Measurements from ENCODE around the gene APOBEC3B. TPM values are rescaled to one million over a fixed set of nuclear protein-coding genes. Genes with fewer than 3 reads are reported as not detected.
A peak's percentile ranks its signal among the peaks of the same experiment; 100 is the strongest.
"Not testable (repeated sequence)": the region's sequence is repeated elsewhere in the genome, so short reads cannot be mapped to it uniquely, and the experiment has no call there.

Gene APOBEC3B
- total RNA-seq, 4 donors from 2014 or later = 1.1 to 2.7 (median 1.9) TPM; not detected in 1

DNA sequence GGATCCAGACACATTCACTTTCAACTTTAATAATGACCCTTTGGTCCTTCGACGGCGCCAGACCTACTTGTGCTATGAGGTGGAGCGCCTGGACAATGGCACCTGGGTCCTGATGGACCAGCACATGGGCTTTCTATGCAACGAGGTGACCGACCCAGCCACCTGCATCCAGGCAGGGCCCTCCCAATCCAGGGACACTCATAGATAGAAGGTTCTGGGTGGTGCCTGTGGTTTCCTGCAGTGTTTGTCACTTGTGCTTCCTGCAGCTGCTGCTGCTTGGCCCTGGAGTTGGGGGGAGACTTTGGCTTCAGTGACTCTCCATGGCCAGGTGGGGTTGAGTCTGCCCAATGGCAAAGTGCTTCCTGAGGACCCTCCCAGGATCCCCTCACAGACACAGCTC lies 7.3 kb downstream of the APOBEC3B start:
- H3K27me3 ChIP-seq = no peaks in the 10 kb centered on the region
- no peak for TF ChIP-seq CTCF (IDR thresholded peaks at IDR 0.05)
- TF ChIP-seq POLR2A (IDR thresholded peaks at IDR 0.05) = no peak
- peaks cover 0 to 5% (median 0%) of the 10 kb centered on the region in 4 donors for H3K4me1 ChIP-seq
- H3K4me3 ChIP-seq = no peak overlapping the region
- no peak for DNase-seq
- H3K36me3 ChIP-seq = no peaks in the 10 kb centered on the region
- H3K27ac ChIP-seq = no peak overlapping the region
- no peaks in the 10 kb centered on the region for H3K9me3 ChIP-seq

DNA sequence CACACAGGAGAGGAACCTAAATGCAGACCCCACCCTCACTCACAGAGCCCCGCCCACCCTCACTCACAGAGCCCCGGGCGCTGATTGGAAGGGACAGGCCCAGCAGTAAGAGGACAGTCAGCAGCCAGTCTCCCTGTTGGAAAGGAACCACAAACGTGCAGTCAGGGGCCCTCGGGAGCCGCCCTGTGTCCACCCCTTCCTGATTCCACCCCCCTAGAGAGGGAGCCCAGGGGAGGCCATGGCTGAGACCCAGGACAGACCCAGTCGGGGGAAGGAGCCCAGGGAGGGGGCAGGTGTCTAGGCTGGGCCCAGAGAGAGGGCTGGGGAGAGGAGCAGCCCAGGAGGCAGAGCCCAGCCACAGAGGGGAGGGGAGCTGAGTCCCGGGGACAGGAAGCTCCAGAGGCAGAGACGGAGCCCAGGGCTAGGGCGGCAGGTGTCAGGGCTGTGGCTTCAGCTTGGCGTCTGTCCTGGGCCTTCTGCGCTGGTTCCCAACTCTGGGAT lies 10.8 kb downstream of the APOBEC3B start:
- H3K36me3 ChIP-seq, H3K4me3 ChIP-seq, DNase-seq, H3K9me3 ChIP-seq, H3K4me1 ChIP-seq, H3K27me3 ChIP-seq, H3K27ac ChIP-seq: not testable (repeated sequence)

DNA sequence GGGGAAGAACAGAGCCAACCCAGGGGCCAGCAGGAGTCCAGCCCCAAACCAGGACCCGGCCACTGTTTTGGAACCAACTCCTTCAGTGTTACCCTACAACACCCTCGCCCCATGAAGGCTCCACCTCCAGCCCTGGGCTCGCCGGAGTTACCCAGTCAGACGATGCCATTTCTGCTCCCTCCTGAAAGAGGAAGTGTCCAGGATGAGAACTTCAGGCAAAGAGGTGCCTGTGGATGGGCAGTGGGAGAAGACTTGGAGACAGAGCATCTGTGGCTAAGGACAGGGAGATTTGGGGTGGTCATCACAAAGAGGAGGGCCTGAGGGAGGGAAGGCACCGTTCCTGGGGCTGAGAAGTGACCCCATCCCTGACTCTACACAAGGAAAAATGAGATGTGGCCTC lies 14.0 kb downstream of the APOBEC3B start:
- no peaks in the 10 kb centered on the region for H3K36me3 ChIP-seq
- DNase-seq = no peak
- H3K9me3 ChIP-seq = peaks cover 0 to 5% (median 0%) of the 10 kb centered on the region in 4 donors
- H3K4me1 ChIP-seq = no peaks in the 10 kb centered on the region
- no peaks in the 10 kb centered on the region for H3K27me3 ChIP-seq
- TF ChIP-seq CTCF (IDR thresholded peaks at IDR 0.05) = no peak
- no peak for TF ChIP-seq POLR2A (IDR thresholded peaks at IDR 0.05)
- H3K4me3 ChIP-seq = no peak overlapping the region
- H3K27ac ChIP-seq = no peak overlapping the region

- H3K4me3 ChIP-seq = no peak overlapping the region
- no peaks in the 10 kb centered on the region for H3K27me3 ChIP-seq
- no peak overlapping the region for H3K27ac ChIP-seq
- H3K4me1 ChIP-seq = no peaks in the 10 kb centered on the region
- peaks cover 0 to 5% (median 0%) of the 10 kb centered on the region in 4 donors for H3K9me3 ChIP-seq
- H3K36me3 ChIP-seq = no peaks in the 10 kb centered on the region
- no peak for TF ChIP-seq POLR2A (IDR thresholded peaks at IDR 0.05)
- no peak for TF ChIP-seq CTCF (IDR thresholded peaks at IDR 0.05)
- DNase-seq = no peak
Observed at GRCh38 chr22:38997518-38997917, 15.4 kb downstream of the APOBEC3B start.

DNA sequence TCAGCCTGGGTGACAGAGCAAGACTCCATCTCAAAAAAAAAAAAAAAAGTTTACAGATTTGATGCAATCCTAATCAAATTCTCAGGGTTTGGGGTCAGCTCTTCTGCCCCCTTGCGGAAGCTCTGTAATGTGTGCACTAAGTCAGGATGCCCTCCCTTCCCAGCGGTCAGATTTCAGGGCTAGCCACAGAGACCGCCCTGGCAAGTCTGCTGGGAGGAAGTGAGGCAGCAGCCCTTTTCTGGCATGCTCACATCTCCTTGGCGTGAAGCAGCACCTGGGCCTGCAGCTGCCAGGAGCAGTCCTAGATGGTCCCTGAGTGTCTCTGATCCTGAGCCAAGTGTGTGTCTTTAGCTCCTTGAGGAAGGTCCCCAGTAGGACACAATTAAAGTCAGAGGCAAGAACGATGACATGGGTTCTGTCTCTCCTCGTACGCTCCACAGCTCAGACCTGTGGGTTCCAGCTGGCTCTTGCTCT lies 21.1 kb downstream of the APOBEC3B start:
- no peak overlapping the region for H3K27ac ChIP-seq

DNA sequence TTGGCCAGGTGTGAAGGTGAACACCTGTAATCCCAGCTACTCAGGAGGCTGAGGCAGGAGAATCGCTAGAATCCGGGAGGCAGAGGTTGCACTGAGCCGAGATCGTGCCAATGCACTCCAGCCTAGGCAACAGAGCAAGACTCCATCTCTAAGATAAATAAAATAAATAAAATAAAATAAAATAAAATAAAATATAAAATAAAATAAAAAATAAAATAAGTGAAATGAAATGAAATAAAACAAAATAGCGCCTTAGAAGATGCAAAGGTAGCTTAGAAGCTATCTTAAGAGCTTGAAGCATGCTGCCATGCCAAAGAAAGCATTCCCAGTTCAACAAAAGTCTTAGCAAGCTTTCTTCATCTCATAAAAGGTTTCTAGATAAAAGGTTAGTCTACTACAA lies 25.0 kb downstream of the APOBEC3B start:
- H3K4me1 ChIP-seq = no peaks in the 10 kb centered on the region
- TF ChIP-seq POLR2A (IDR thresholded peaks at IDR 0.05) (no peak), CTCF (IDR thresholded peaks at IDR 0.05) (no peak)
- no peak overlapping the region for H3K27ac ChIP-seq
- H3K4me3 ChIP-seq = no peak overlapping the region
- H3K36me3 ChIP-seq = no peaks in the 10 kb centered on the region
- H3K27me3 ChIP-seq = no peaks in the 10 kb centered on the region
- no peaks in the 10 kb centered on the region for H3K9me3 ChIP-seq
- no peak for DNase-seq

More for the DNA sequence above, 21.1 kb downstream of the APOBEC3B start:
- DNase-seq = peak; percentile 63 to 91 (median 79)
- Histone ChIP-seq H3K27me3 (no peaks in the 10 kb centered on the region), H3K36me3 (no peaks in the 10 kb centered on the region), H3K9me3 (peaks cover 0 to 2% (median 0%) of the 10 kb centered on the region in 4 donors), H3K4me1 (no peaks in the 10 kb centered on the region), H3K4me3 (no peak overlapping the region)
- TF ChIP-seq POLR2A (IDR thresholded peaks at IDR 0.05) (no peak), CTCF (IDR thresholded peaks at IDR 0.05) (peak; percentile 51 to 73 (median 71))

DNA sequence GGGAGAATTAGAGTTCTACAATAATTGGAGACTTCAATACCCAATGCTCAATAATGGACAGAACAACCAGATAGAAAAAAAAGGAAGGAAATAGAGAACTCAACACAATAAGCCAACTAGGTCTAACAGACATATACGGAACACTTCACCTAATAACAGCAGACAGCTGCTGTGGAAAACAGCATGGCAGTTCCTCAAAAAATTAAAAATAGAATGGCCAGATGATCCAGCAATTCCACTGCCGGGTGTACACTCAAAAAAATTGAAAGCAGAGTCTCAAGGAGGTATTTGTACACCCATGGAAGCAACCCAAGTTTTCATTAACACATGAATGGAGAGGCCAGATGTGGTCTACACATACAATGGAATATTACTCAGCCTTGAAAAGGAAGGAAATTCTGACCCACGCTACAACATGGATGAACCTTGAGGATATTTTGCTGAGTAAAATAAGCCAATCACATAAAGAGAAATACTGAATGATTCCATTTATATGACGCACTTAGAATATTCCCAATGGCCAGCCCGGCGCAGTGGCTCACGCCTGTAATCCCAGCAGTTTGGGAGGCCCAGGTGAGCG lies 26.2 kb downstream of the APOBEC3B start:
- not testable (repeated sequence) for H3K9me3 ChIP-seq, DNase-seq, H3K27me3 ChIP-seq, H3K4me3 ChIP-seq, H3K36me3 ChIP-seq, H3K27ac ChIP-seq, H3K4me1 ChIP-seq

Measured in Peyer's patch (tissue), 4 donors.